Measurements from ENCODE around the gene FRMD4B. TPM values are rescaled to one million over a fixed set of nuclear protein-coding genes. Genes with fewer than 3 reads are reported as not detected.

Gene FRMD4B
- total RNA-seq, 4 donors from 2014 or later, result 37.5 to 66.2 (median 62.5) TPM

DNA sequence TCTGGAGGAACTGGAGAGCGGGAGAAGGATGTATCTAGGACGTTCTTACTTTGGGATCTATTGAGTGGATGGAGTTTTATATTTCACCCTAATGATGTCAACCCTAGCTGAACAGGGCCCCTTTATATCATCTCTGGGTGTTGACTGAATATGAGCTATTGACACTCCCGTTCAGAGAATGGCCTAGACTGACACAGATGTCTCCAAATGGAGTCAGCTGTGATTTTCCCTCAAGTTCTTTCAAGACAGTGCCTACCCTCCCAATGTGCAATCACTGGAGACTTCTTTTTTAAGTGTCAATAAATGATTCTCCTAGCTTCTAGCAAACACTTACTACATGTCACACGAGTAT lies 63.8 kb downstream of the FRMD4B start:
- H3K36me3 ChIP-seq, result no peaks in the 10 kb centered on the region
- intact Hi-C loops (cut with DNase I), result no loop called here
- H3K27me3 ChIP-seq, result no peaks in the 10 kb centered on the region
- no peak for TF ChIP-seq CTCF (IDR thresholded peaks at IDR 0.05)
- TF ChIP-seq POLR2A (IDR thresholded peaks at IDR 0.05), result no peak
- no peaks in the 10 kb centered on the region for H3K9me3 ChIP-seq
- DNase-seq, result no peak
- peak overlapping the region in 1 of 4 donors; percentile 59 for H3K27ac ChIP-seq
- 85 to 94% methylated on average over 4 of the region's 4 CpGs for WGBS, 2 donors
- H3K4me1 ChIP-seq, result peaks cover 0 to 10% (median 0%) of the 10 kb centered on the region in 3 donors
- H3K4me3 ChIP-seq, result no peak overlapping the region

DNA sequence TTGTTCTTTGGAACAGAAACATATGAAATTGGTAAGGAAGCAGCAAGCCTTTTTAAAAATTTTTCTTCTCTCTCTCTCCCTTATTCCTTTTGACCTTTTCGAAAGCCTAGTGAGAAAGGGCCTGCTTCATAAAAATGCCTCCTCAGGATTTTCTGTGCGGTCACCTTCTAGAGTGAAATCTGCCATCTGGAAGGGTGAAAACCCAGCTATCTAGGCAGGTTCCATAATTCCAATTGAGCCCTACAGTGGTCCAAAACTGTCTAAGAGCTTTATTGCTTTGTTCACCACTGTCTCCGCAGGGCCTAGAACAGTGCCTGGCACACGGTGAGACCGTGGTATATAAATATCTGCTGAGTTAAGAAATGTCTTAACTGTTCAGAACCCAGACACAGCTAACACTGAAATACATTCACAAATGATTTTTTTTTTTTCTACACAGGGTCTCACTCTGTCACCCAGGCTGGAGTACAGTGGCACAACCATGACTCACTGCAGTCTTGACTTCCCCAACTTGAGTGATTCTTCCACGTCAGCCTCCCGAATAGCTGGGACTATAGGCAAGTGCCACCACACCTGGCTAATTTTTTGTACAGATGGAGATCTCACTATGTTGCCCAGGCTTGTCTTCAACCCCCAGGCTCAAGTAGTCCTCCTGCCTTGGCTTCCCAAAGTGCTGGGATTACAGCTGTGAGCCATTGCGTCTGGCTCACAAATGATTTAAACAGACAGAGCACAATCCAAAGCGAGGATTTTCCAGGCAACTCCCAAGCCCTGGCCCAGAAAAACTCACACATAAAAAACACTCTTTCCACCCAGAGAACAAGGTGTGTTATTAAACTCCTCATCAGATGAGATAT lies 64.4 kb downstream of the FRMD4B start:
- TF ChIP-seq CTCF (IDR thresholded peaks at IDR 0.05), result no peak
- TF ChIP-seq POLR2A (IDR thresholded peaks at IDR 0.05), result no peak
- peaks cover 0 to 3% (median 0%) of the 10 kb centered on the region in 3 donors for H3K4me1 ChIP-seq
- H3K36me3 ChIP-seq, result no peaks in the 10 kb centered on the region
- no peaks in the 10 kb centered on the region for H3K27me3 ChIP-seq
- no peaks in the 10 kb centered on the region for H3K9me3 ChIP-seq
- H3K27ac ChIP-seq, result peak overlapping the region in 3 of 4 donors; percentile 24 to 59 (median 35)
- DNase-seq, result no peak
- H3K4me3 ChIP-seq, result no peak overlapping the region
- intact Hi-C loops (cut with DNase I), result no loop called here
- WGBS, 2 donors, result 62 to 71% methylated on average over 8 to 9 of the region's 9 CpGs

DNA sequence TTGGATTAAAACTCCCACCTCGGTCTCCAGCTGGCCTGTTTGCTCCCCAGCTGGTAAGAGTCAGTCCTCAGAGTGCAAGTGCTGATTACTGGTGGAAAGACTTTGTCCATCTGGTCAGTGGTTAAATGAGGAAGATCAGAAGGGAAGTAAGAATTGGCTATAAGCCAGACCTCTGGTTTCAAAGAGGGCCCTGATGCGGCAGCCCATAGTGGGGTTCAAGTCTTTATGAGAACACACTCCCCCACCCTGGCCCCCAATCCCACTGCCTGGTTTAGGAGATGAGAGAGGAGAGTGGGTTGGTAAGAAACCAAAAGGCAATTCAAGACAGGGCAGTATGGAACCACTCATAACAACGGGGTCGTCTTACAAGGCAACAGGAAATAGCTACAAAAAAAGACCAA lies 65.0 kb downstream of the FRMD4B start:
- intact Hi-C loops (cut with DNase I), result no loop called here
- Histone ChIP-seq H3K27ac (peak overlapping the region in 3 of 4 donors; percentile 24 to 59 (median 35)), H3K4me1 (no peaks in the 10 kb centered on the region), H3K9me3 (no peaks in the 10 kb centered on the region), H3K27me3 (no peaks in the 10 kb centered on the region), H3K4me3 (no peak overlapping the region), H3K36me3 (no peaks in the 10 kb centered on the region)
- WGBS, 2 donors, result 58 to 84% methylated on average over 3 to 4 of the region's 4 CpGs
- TF ChIP-seq CTCF (IDR thresholded peaks at IDR 0.05), result no peak
- no peak for TF ChIP-seq POLR2A (IDR thresholded peaks at IDR 0.05)
- DNase-seq, result no peak

DNA sequence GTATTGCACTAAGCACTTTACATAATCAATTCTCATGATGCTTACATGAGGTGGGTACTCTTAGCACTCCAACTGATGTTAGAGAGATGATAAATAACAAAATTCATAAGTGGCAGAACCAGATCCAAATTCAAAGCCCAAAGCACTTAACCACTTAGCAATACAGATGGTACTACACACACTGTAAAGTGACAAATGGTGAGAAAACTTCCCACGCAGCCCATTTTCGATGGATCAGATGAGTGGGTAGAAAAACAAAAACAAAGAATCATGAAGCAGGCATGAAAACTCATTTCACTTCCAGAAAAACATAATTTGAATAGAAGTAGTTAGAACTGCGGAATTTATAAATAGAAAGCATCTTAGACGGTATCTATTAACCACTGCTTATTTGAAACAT lies 66.2 kb downstream of the FRMD4B start:
- WGBS, 2 donors, result 73 to 83% methylated on average over 4 of the region's 4 CpGs
- Histone ChIP-seq H3K27me3 (no peaks in the 10 kb centered on the region), H3K36me3 (no peaks in the 10 kb centered on the region), H3K9me3 (no peaks in the 10 kb centered on the region), H3K4me3 (no peak overlapping the region), H3K27ac (no peak overlapping the region), H3K4me1 (no peaks in the 10 kb centered on the region)
- TF ChIP-seq CTCF (IDR thresholded peaks at IDR 0.05) (no peak), POLR2A (IDR thresholded peaks at IDR 0.05) (no peak)
- intact Hi-C loops (cut with DNase I), result no loop called here
- DNase-seq, result no peak

GRCh38 chr3:69318410-69318809 lies 67.5 kb downstream of the FRMD4B start:
- Histone ChIP-seq H3K4me1 (no peaks in the 10 kb centered on the region), H3K9me3 (no peaks in the 10 kb centered on the region), H3K36me3 (no peaks in the 10 kb centered on the region), H3K27ac (no peak overlapping the region), H3K27me3 (no peaks in the 10 kb centered on the region), H3K4me3 (no peak overlapping the region)
- intact Hi-C loops (cut with DNase I), result no loop called here
- WGBS, 2 donors, result 96 to 98% methylated on average over 5 of the region's 5 CpGs
- DNase-seq, result no peak
- TF ChIP-seq CTCF (IDR thresholded peaks at IDR 0.05), result no peak
- no peak for TF ChIP-seq POLR2A (IDR thresholded peaks at IDR 0.05)
